HCT116 (cell line): ENCODE data around the gene WSB1. TPM values are rescaled to one million over a fixed set of nuclear protein-coding genes. Genes with fewer than 3 reads are reported as not detected.

Source experiments
- ATAC-seq: fragments of 200-7000 bp; cut with Tn5 transposase; 2 replicates; pipeline ENCODE4 v1.9.1; 2020; ENCODE audit warnings: mild to moderate bottlenecking, moderate library complexity
- BruUV-seq: library from RNA; stranded (reverse); fragments of 400-500 nt; replicated peaks from 2 replicates; lab custom pipeline; 2021; lab: Mats Ljungman, UMichigan
- CTCF ChIA-PET: fragments of 300-600 bp; sonication (Branson Sonifier 250); formaldehyde crosslinking; loops from one replicate; lab custom pipeline; 2021; ENCODE audit warnings: antibody characterized with exemption; lab: Charles Lee
- POLR2A ChIA-PET: fragments of 300-600, 350-600 bp; sonication (Branson Sonifier 250); formaldehyde crosslinking; loops from one replicate; lab custom pipeline; 2021; ENCODE audit warnings: antibody characterized with exemption; lab: Charles Lee
- RAD21 ChIA-PET, 2 experiments: fragments of 300-600 bp; sonication (Branson Sonifier 250); formaldehyde crosslinking; loops; one replicate each; lab custom pipeline; 2023; ENCODE audit warnings: low total read pairs in 2 of 2; ENCODE audit not compliant: uncharacterized antibody in 2 of 2, unreplicated experiment in 2 of 2, low non-redundant PET in 1 of 2; lab: Charles Lee
- DNase-seq: peaks from one replicate; pipeline ENCODE4 v3.0.0-alpha.2; 2010; ENCODE audit warnings: low read depth, low spot score
- H2AFZ ChIP-seq: fragments of 200-600 bp; shearing (Covaris generic), sonication (generic); 2 replicates; pipeline ENCODE4 v1.6.1; 2017; ENCODE audit warnings: low read depth, mixed run types, mixed read lengths, antibody characterized with exemption, low read length; ENCODE audit not compliant: poor library complexity, severe bottlenecking
- H3K27ac ChIP-seq: 2 replicates; pipeline ENCODE4 v1.5.1; 2012; ENCODE audit warnings: low read depth, low read length
- H3K27me3 ChIP-seq: fragments of 200-600 bp; sonication (generic); 2 replicates; pipeline ENCODE4 v1.6.1; 2016; ENCODE audit warnings: mixed run types, low read length, mixed read lengths; ENCODE audit not compliant: insufficient read depth
- H3K36me3 ChIP-seq, 2 experiments: fragments of 200-500 bp in 1 of 2; fragments of 200-600 bp in 1 of 2; sonication (Bioruptor generic) in 1 of 2; sonication (generic) in 1 of 2; 2 replicates each; pipeline versions ENCODE4 v1.5.1 to v1.6.1; 2014 to 2016; ENCODE audit warnings: low read length in 2 of 2, inconsistent platforms in 1 of 2, mixed read lengths in 1 of 2, mixed run types in 1 of 2; ENCODE audit not compliant: insufficient read depth in 2 of 2, control insufficient read depth in 1 of 2
- H3K4me1 ChIP-seq, 2 experiments: fragments of 200-600 bp in 1 of 2; sonication (generic) in 1 of 2; 2 replicates each; pipeline versions ENCODE4 v1.5.1 to v1.6.1; 2012 to 2017; ENCODE audit warnings: low read length in 2 of 2, inconsistent platforms in 1 of 2, mild to moderate bottlenecking in 1 of 2, mixed read lengths in 1 of 2, mixed run types in 1 of 2, moderate library complexity in 1 of 2; ENCODE audit not compliant: insufficient read depth in 2 of 2, control insufficient read depth in 1 of 2
- H3K4me2 ChIP-seq: fragments of 200-600 bp; sonication (generic); 2 replicates; pipeline ENCODE4 v1.6.1; 2017; ENCODE audit warnings: mixed run types, low read length, mixed read lengths
- H3K4me3 ChIP-seq, 2 experiments: fragments of 200-600 bp in 1 of 2; sonication (generic) in 1 of 2; replicated peaks in 1 of 2; 2 replicates each; pipeline ENCODE4 v1.5.1; 2011 to 2016; ENCODE audit warnings: low read length in 2 of 2, control low read depth in 1 of 2, low read depth in 1 of 2, mild to moderate bottlenecking in 1 of 2, mixed read lengths in 1 of 2, mixed run types in 1 of 2
- H3K79me2 ChIP-seq: fragments of 200-600 bp; sonication (generic); 2 replicates; pipeline ENCODE4 v1.6.1; 2017; ENCODE audit warnings: mild to moderate bottlenecking, mixed run types, low read length, moderate library complexity, mixed read lengths; ENCODE audit not compliant: insufficient read depth
- H3K9ac ChIP-seq: fragments of 200-600 bp; sonication (generic); 2 replicates; pipeline ENCODE4 v1.6.1; 2016; ENCODE audit warnings: low read length, mixed read lengths
- H3K9me2 ChIP-seq: fragments of 200-600 bp; sonication (generic), shearing (Covaris generic); 2 replicates; pipeline ENCODE4 v1.6.1; 2017; ENCODE audit warnings: mixed run types, mild to moderate bottlenecking, moderate library complexity; ENCODE audit not compliant: insufficient read depth
- H3K9me3 ChIP-seq, 2 experiments: fragments of 200-500 bp in 1 of 2; fragments of 200-600 bp in 1 of 2; sonication (Bioruptor generic) in 1 of 2; sonication (generic) in 1 of 2; 2 replicates each; pipeline ENCODE4 v1.6.1; 2014 to 2017; ENCODE audit warnings: low read length in 2 of 2, mixed read lengths in 2 of 2, inconsistent platforms in 1 of 2, low read depth in 1 of 2, mild to moderate bottlenecking in 1 of 2, mixed run types in 1 of 2, moderate library complexity in 1 of 2; ENCODE audit not compliant: control insufficient read depth in 1 of 2, insufficient read depth in 1 of 2
- H4K20me1 ChIP-seq: fragments of 200-600 bp; sonication (generic), shearing (Covaris generic); 2 replicates; pipeline ENCODE4 v1.6.1; 2017; ENCODE audit warnings: mixed run types, mild to moderate bottlenecking, moderate library complexity; ENCODE audit not compliant: insufficient read depth
- CBX3 ChIP-seq: IDR thresholded peaks from 2 replicates; pipeline ENCODE4 v1.6.1; 2012; ENCODE audit warnings: low read depth
- CTCF ChIP-seq, 3 experiments: fragments of 200-600 bp in 1 of 3; sonication (generic) in 1 of 3; IDR thresholded peaks in 2 of 3; conservative IDR thresholded peaks in 1 of 3; 2 replicates each; pipeline ENCODE4 v1.5.1; 2012 to 2017; ENCODE audit warnings: low read depth in 2 of 3, low read length in 2 of 3, antibody characterized with exemption in 1 of 3, borderline replicate concordance in 1 of 3, control low read depth in 1 of 3, mild to moderate bottlenecking in 1 of 3, mixed read lengths in 1 of 3, mixed run types in 1 of 3, moderate library complexity in 1 of 3; ENCODE audit not compliant: insufficient read depth in 1 of 3
- EZH2 ChIP-seq: fragments of 200-600 bp; sonication (generic); IDR thresholded peaks from 2 replicates; pipeline ENCODE4 v1.6.1; 2017; ENCODE audit warnings: antibody characterized with exemption, mixed run types
- FOSL1 ChIP-seq: IDR thresholded peaks from 2 replicates; pipeline ENCODE4 v1.6.1; 2012; ENCODE audit warnings: low read depth
- JUND ChIP-seq: IDR thresholded peaks from 2 replicates; pipeline ENCODE4 v1.6.1; 2012
- POLR2A ChIP-seq: IDR thresholded peaks from 2 replicates; pipeline ENCODE4 v1.7.0; 2011; ENCODE audit warnings: borderline replicate concordance; ENCODE audit not compliant: insufficient read depth, insufficient read length; ENCODE audit errors: extremely low read depth
- POLR2AphosphoS5 ChIP-seq: IDR thresholded peaks from 2 replicates; pipeline ENCODE4 v1.6.1; 2011; ENCODE audit warnings: mild to moderate bottlenecking, low read depth, low read length, moderate library complexity
- SIN3A ChIP-seq: IDR thresholded peaks from 2 replicates; pipeline ENCODE4 v1.6.1; 2012; ENCODE audit warnings: low read depth
- SP1 ChIP-seq: IDR thresholded peaks from 2 replicates; pipeline ENCODE4 v1.6.1; 2012; ENCODE audit warnings: low read depth
- SRF ChIP-seq: IDR thresholded peaks from 2 replicates; pipeline ENCODE4 v1.6.1; 2012; ENCODE audit warnings: low read depth
- YY1 ChIP-seq: IDR thresholded peaks from 2 replicates; pipeline ENCODE4 v1.6.1; 2011; ENCODE audit warnings: low read length, low read depth, moderate library complexity, mild to moderate bottlenecking; ENCODE audit not compliant: insufficient replicate concordance; ENCODE audit errors: extremely low read depth
- intact Hi-C: fragments of 100-400 bp; cut with micrococcal nuclease; formaldehyde crosslinking; loops from 2 replicates; pipeline ENCODE4 v1.10.0; 2022
- total RNA-seq: library from RNA; stranded (reverse); gene quantifications from one replicate; pipeline ENCODE4 v1.2.1, GENCODE V29; 2021; ENCODE audit not compliant: unreplicated experiment
- TF ChIP-seq, protein P1 (sequence below): IDR thresholded peaks from 2 replicates; pipeline ENCODE4 v1.6.1; 2011; ENCODE audit warnings: mild to moderate bottlenecking, low read length, moderate library complexity; ENCODE audit not compliant: insufficient replicate concordance; ENCODE audit errors: extremely low read depth
- TF ChIP-seq, protein P2 (sequence below): IDR thresholded peaks from 2 replicates; pipeline ENCODE4 v1.6.1; 2012

Gene WSB1
- total RNA-seq, 1 experiment from 2014 or later = 88.0 TPM

- DNase-seq (no peak), ATAC-seq (no peak)
- ChIA-PET POLR2A (no interaction called here), RAD21 (no interaction called here), CTCF (interaction anchor here (0.8 to 1.1 kb wide), 3 partner anchors 12 to 116 kb away, joined by 3 to 4 read pairs (median 3); no protein-coding TSS in a partner anchor)
- H3K9me3 ChIP-seq = no peaks in the 10 kb centered on the region
- H3K27ac ChIP-seq = peak overlapping the region; percentile 93
- no peaks in the 10 kb centered on the region for H3K9me2 ChIP-seq
- H4K20me1 ChIP-seq = no peaks in the 10 kb centered on the region
- H3K27me3 ChIP-seq = no peaks in the 10 kb centered on the region
- no peaks in the 10 kb centered on the region for H3K36me3 ChIP-seq
- no TSS peak for BruUV-seq
- peak overlapping the region; percentile 85 to 95 for H3K4me3 ChIP-seq
- no peak overlapping the region for H2AFZ ChIP-seq
- H3K79me2 ChIP-seq = peaks cover 26% of the 10 kb centered on the region
- TF ChIP-seq POLR2A = peak; percentile 20
- TF ChIP-seq JUND = no peak
- H3K9ac ChIP-seq = peak overlapping the region; percentile 98
- H3K4me1 ChIP-seq = peaks cover 33 to 57% of the 10 kb centered on the region in 2 experiments
- intact Hi-C loops = loop anchor here (1.0 to 5.0 kb wide), 3 partner anchors 29 to 300 kb away; no protein-coding TSS in a partner anchor
- peak overlapping the region; percentile 87 for H3K4me2 ChIP-seq
These were observed 58.6 kb downstream of the WSB1 start for GRCh38 chr17:27352448-27353032.

DNA sequence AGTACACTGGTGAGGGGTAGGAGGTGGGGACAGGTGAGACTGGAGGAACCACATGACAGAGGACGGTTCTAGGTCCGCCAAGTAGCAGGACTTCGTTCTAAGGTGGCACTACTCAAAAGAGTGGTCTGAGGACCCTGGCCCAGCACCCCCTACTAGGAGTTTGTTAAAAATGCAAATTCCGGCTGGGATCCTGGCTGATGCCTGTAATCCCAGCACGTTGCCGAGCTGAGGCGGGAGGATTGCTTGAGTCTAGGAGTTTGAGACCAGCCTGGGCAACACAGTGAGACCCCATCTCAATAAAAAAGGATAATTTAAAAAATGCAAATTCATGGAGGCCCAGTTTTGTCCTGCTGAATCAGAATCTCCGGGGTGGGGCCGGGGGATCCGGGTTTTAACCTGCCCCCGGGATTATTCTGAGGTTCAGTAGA lies 59.1 kb downstream of the WSB1 start:
- CTCF ChIA-PET = interaction anchor here (0.9 to 1.1 kb wide), 3 partner anchors 27 to 116 kb away, joined by 3 to 4 read pairs (median 3); no protein-coding TSS in a partner anchor
- no peak for ATAC-seq
- no peak overlapping the region for H2AFZ ChIP-seq
- TF ChIP-seq CBX3 (no peak), EZH2 (no peak), CTCF (IDR thresholded peaks at IDR 0.05 in 2 of 3, conservative IDR thresholded peaks at IDR 0.05 in 1 of 3; ENCODE audit: borderline replicate concordance in 1 of 3, insufficient read depth in 1 of 3, low read depth in 2 of 3, low read length in 2 of 3) (no peak), SP1 (no peak), POLR2A (no peak), SRF (no peak), FOSL1 (no peak), SIN3A (no peak), YY1 (no peak), POLR2AphosphoS5 (no peak)
- TF ChIP-seq, protein P1, sequence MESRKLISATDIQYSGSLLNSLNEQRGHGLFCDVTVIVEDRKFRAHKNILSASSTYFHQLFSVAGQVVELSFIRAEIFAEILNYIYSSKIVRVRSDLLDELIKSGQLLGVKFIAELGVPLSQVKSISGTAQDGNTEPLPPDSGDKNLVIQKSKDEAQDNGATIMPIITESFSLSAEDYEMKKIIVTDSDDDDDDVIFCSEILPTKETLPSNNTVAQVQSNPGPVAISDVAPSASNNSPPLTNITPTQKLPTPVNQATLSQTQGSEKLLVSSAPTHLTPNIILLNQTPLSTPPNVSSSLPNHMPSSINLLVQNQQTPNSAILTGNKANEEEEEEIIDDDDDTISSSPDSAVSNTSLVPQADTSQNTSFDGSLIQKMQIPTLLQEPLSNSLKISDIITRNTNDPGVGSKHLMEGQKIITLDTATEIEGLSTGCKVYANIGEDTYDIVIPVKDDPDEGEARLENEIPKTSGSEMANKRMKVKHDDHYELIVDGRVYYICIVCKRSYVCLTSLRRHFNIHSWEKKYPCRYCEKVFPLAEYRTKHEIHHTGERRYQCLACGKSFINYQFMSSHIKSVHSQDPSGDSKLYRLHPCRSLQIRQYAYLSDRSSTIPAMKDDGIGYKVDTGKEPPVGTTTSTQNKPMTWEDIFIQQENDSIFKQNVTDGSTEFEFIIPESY = no peak
- TF ChIP-seq, protein P2, sequence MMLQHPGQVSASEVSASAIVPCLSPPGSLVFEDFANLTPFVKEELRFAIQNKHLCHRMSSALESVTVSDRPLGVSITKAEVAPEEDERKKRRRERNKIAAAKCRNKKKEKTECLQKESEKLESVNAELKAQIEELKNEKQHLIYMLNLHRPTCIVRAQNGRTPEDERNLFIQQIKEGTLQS = no peak

More for the DNA sequence above, 59.1 kb downstream of the WSB1 start:
- intact Hi-C loops = loop anchor here (1.0 to 5.0 kb wide), 3 partner anchors 28 to 299 kb away; no protein-coding TSS in a partner anchor
- peak overlapping the region; percentile 87 for H3K4me2 ChIP-seq
- peak overlapping the region; percentile 93 for H3K27ac ChIP-seq
- no peaks in the 10 kb centered on the region for H3K9me3 ChIP-seq
- BruUV-seq = TSS peak; percentile 72
- peaks cover 29 to 53% of the 10 kb centered on the region in 2 experiments for H3K4me1 ChIP-seq
- H3K4me3 ChIP-seq = peak overlapping the region; percentile 85 to 95
- ChIA-PET RAD21 (interaction anchor here in 1 of 2 experiments (2.4 kb wide), 1 partner anchor 248 kb away, joined by 7 read pairs; no protein-coding TSS in a partner anchor), POLR2A (no interaction called here)
- no peak for DNase-seq
- H4K20me1 ChIP-seq = no peaks in the 10 kb centered on the region
- H3K36me3 ChIP-seq = no peaks in the 10 kb centered on the region
- no peaks in the 10 kb centered on the region for H3K27me3 ChIP-seq
- H3K79me2 ChIP-seq = peaks cover 26% of the 10 kb centered on the region
- H3K9me2 ChIP-seq = no peaks in the 10 kb centered on the region
- peak overlapping the region; percentile 98 for H3K9ac ChIP-seq
